GM21447 (cell line): ENCODE results near the gene LAMA3.
"Not testable (repeated sequence)": the region's sequence is repeated elsewhere in the genome, so short reads cannot be mapped to it uniquely, and the experiment has no call there.

Source experiments
- ATAC-seq: cut with Tn5 transposase; IDR thresholded peaks from one replicate; pipeline ENCODE4 v1.9.1; 2021; ENCODE audit not compliant: unreplicated experiment

LAMA3 gene

GRCh38 chr18:23725827-23726661 lies 36.8 kb downstream of the LAMA3 start:
- ATAC-seq, result no peak

- no peak for ATAC-seq
These were observed 38.6 kb downstream of the LAMA3 start for GRCh38 chr18:23727707-23728493.

- ATAC-seq, result no peak
These were observed 41.6 kb downstream of the LAMA3 start for GRCh38 chr18:23730857-23731256.

- no peak for ATAC-seq
These were observed 42.6 kb downstream of the LAMA3 start for GRCh38 chr18:23731861-23732260.

- ATAC-seq, result no peak
These were observed 43.2 kb downstream of the LAMA3 start for GRCh38 chr18:23732439-23732838.

- ATAC-seq, result not testable (repeated sequence)
These were observed 44.0 kb downstream of the LAMA3 start for GRCh38 chr18:23733265-23733664.

GRCh38 chr18:23733895-23734294 lies 44.6 kb downstream of the LAMA3 start:
- no peak for ATAC-seq

- ATAC-seq, result peak; percentile 76
These were observed 45.8 kb downstream of the LAMA3 start for GRCh38 chr18:23735021-23735464.

- ATAC-seq, result no peak
These were observed 48.3 kb downstream of the LAMA3 start for GRCh38 chr18:23737578-23737977.

GRCh38 chr18:23738151-23738550 lies 48.9 kb downstream of the LAMA3 start:
- no peak for ATAC-seq

- no peak for ATAC-seq
These were observed 49.3 kb downstream of the LAMA3 start for GRCh38 chr18:23738575-23738974.

- ATAC-seq, result no peak
These were observed 51.0 kb downstream of the LAMA3 start for GRCh38 chr18:23740105-23740830.

GRCh38 chr18:23741967-23742366 lies 52.7 kb downstream of the LAMA3 start:
- not testable (repeated sequence) for ATAC-seq

- no peak for ATAC-seq
These were observed 54.6 kb downstream of the LAMA3 start for GRCh38 chr18:23743733-23744333.

- no peak for ATAC-seq
These were observed 56.1 kb downstream of the LAMA3 start for GRCh38 chr18:23745366-23745765.

- no peak for ATAC-seq
These were observed 57.6 kb downstream of the LAMA3 start for GRCh38 chr18:23746851-23747250.

GRCh38 chr18:23752363-23752762 lies 63.1 kb downstream of the LAMA3 start:
- ATAC-seq, result no peak

- no peak for ATAC-seq
These were observed 63.5 kb downstream of the LAMA3 start for GRCh38 chr18:23752796-23753195.

GRCh38 chr18:23756590-23757436 lies 67.6 kb downstream of the LAMA3 start:
- ATAC-seq, result no peak

GRCh38 chr18:23757437-23757733 lies 68.1 kb downstream of the LAMA3 start:
- ATAC-seq, result no peak
